Tibial artery (tissue), 4 donors: ENCODE data around the gene KIAA0825.

Experiments used
- DNase-seq, 2 donors: peaks; one replicate each; pipeline ENCODE4 v3.0.0-alpha.2; 2019
- H3K27ac ChIP-seq, 2 donors: fragments of 200-600 bp; sonication (generic) in 1 of 2; 1 replicate in 1 of 2; 2 replicates in 1 of 2; pipeline ENCODE4 v1.5.1; 2018 to 2019; ENCODE audit warnings: mild to moderate bottlenecking in 1 of 2
- H3K27me3 ChIP-seq, 2 donors: fragments of 200-600 bp; sonication (generic) in 1 of 2; one replicate each; pipeline versions ENCODE4 v1.5.1 to v1.6.0; 2016 to 2019
- H3K36me3 ChIP-seq, 3 donors: fragments of 200-600 bp; sonication (generic) in 2 of 3; one replicate each; pipeline ENCODE4 v1.5.1; 2016 to 2019; ENCODE audit warnings: mild to moderate bottlenecking in 2 of 3
- H3K4me1 ChIP-seq, 4 donors: fragments of 200-600 bp; sonication (generic) in 2 of 4; 1 replicate in 3 of 4; 2 replicates in 1 of 4; pipeline ENCODE4 v1.5.1; 2016 to 2019
- H3K4me3 ChIP-seq, 2 donors: fragments of 200-600 bp; sonication (generic) in 1 of 2; 1 replicate in 1 of 2; 2 replicates in 1 of 2; pipeline ENCODE4 v1.5.1; 2018 to 2019; ENCODE audit warnings: mild to moderate bottlenecking in 2 of 2
- H3K9me3 ChIP-seq, 3 donors: fragments of 200-600 bp; sonication (generic) in 1 of 3; one replicate each; pipeline ENCODE4 v1.5.1; 2016 to 2019
- CTCF ChIP-seq, 2 experiments: fragments of 200-600 bp in 1 of 2; fragments of 450-650 bp in 1 of 2; IDR thresholded peaks; one replicate each; pipeline ENCODE4 v1.5.1; 2017 to 2019; ENCODE audit warnings: antibody characterized with exemption in 2 of 2, mild to moderate bottlenecking in 1 of 2, moderate library complexity in 1 of 2
- intact Hi-C: fragments of 100-400 bp; cut with DNase I; formaldehyde crosslinking; loops from one replicate; pipeline ENCODE4 v1.15.0; 2023; ENCODE audit warnings: low total_unique reads

The KIAA0825 gene

GRCh38 chr5:94197970-94198369 is 420.4 kb downstream of the KIAA0825 start:
- intact Hi-C loops, result no loop called here
- H3K36me3 ChIP-seq, result no peaks in the 10 kb centered on the region
- no peaks in the 10 kb centered on the region for H3K27me3 ChIP-seq
- no peak overlapping the region for H3K4me3 ChIP-seq
- H3K27ac ChIP-seq, result no peak overlapping the region
- TF ChIP-seq CTCF (IDR thresholded peaks at IDR 0.05), result no peak
- no peak for DNase-seq
- H3K9me3 ChIP-seq, result no peaks in the 10 kb centered on the region
- H3K4me1 ChIP-seq, result no peaks in the 10 kb centered on the region

GRCh38 chr5:94196953-94197352 is 421.5 kb downstream of the KIAA0825 start:
- Histone ChIP-seq H3K36me3 (no peaks in the 10 kb centered on the region), H3K27ac (no peak overlapping the region), H3K9me3 (no peaks in the 10 kb centered on the region), H3K4me1 (no peaks in the 10 kb centered on the region), H3K4me3 (no peak overlapping the region), H3K27me3 (no peaks in the 10 kb centered on the region)
- no peak for DNase-seq
- intact Hi-C loops, result no loop called here
- no peak for TF ChIP-seq CTCF (IDR thresholded peaks at IDR 0.05)

GRCh38 chr5:94192658-94193391 is 425.6 kb downstream of the KIAA0825 start:
- Histone ChIP-seq H3K9me3 (no peaks in the 10 kb centered on the region), H3K36me3 (no peaks in the 10 kb centered on the region), H3K4me3 (no peak overlapping the region), H3K27ac (no peak overlapping the region), H3K4me1 (no peaks in the 10 kb centered on the region), H3K27me3 (no peaks in the 10 kb centered on the region)
- DNase-seq, result no peak
- no peak for TF ChIP-seq CTCF (IDR thresholded peaks at IDR 0.05)
- intact Hi-C loops, result no loop called here

- Histone ChIP-seq H3K4me3 (no peak overlapping the region), H3K9me3 (no peaks in the 10 kb centered on the region), H3K27ac (no peak overlapping the region), H3K27me3 (no peaks in the 10 kb centered on the region), H3K36me3 (no peaks in the 10 kb centered on the region), H3K4me1 (no peaks in the 10 kb centered on the region)
- DNase-seq, result no peak
- TF ChIP-seq CTCF (IDR thresholded peaks at IDR 0.05), result no peak
- intact Hi-C loops, result no loop called here
These were observed 426.8 kb downstream of the KIAA0825 start for GRCh38 chr5:94191604-94192003.

- DNase-seq, result no peak
- no peaks in the 10 kb centered on the region for H3K36me3 ChIP-seq
These were observed 429.7 kb downstream of the KIAA0825 start for GRCh38 chr5:94188725-94189124.

More at GRCh38 chr5:94188725-94189124, 429.7 kb downstream of the KIAA0825 start:
- no peaks in the 10 kb centered on the region for H3K27me3 ChIP-seq
- H3K4me3 ChIP-seq, result no peak overlapping the region
- intact Hi-C loops, result no loop called here
- TF ChIP-seq CTCF (IDR thresholded peaks at IDR 0.05), result no peak
- no peak overlapping the region for H3K27ac ChIP-seq
- H3K4me1 ChIP-seq, result no peaks in the 10 kb centered on the region
- no peaks in the 10 kb centered on the region for H3K9me3 ChIP-seq
